GM19463 (cell line): ENCODE data around the gene NPW.

Experiments
- ATAC-seq: cut with Tn5 transposase; IDR thresholded peaks from one replicate; pipeline ENCODE4 v1.9.1; 2021; ENCODE audit warnings: mild to moderate bottlenecking, moderate library complexity; ENCODE audit not compliant: unreplicated experiment

NPW gene

DNA sequence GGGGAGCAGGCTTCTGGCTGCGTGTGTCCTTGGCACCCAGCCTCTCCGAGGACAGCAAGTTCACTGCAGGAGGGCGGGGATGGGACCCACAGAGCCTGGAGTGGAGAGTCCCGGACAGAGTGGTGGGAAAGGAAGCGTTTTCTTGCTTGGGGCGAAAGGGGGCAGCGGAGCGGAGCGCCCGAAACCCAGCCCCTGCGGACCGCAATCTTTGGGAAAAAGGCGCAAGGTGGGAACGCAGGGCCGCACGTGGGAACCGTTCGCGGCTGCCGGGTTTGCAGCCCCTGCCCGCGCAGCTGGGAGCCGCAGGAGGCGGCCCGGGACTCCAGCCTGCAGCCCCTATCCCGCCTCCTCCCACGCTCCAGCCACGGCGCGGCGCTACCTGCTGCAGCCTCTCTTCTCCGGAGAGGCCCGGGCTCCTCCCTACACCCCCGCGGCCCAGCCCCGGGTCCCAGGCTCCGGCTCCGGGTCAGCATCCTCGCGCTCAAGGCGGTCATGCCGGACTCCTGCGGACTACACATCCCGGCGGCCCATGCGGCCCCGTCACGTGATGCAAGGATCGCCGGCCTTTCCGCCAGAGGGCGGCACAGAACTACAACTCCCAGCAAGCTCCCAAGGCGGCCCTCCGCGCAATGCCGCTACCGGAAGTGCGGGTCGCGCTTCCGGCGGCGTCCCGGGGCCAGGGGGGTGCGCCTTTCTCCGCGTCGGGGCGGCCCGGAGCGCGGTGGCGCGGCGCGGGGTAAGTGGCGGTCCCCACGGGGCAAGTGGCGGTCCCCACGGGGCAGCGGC lies 27.9 kb downstream of the NPW start, which contains the start of the genes NTHL1 and TSC2:
Gene NTHL1 (minus strand): TSS at position 505 of the 786 bp plus-strand sequence. CDS start 11 bp downstream, at position 494.
Gene TSC2 (plus strand): TSS at position 656 of the 786 bp plus-strand sequence. CDS start 631 bp downstream, outside the sequence.
- ATAC-seq = peak; percentile 90

DNA sequence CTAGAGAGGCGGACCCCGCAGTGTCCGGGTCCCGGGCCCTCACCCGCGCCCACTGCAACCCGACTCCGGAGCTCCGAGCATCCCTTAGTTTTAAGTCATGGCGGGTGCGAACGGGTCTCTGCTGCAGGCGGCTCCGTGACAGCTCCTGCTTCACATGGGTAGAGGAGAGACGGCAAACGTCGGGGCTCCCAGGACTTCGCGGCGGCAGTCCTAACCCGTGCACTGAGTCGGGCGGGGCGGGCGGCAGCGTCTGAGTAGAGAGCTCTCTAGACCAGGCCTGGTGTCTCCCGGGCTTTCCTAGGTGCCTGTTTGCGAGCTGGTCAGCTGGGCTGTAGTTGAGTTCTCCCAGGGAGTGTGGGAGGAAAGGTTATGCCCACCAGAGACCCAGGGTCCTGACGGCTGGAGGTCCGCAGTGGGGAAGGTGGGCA lies 28.5 kb downstream of the NPW start:
- no peak for ATAC-seq

- no peak for ATAC-seq
Measured at GRCh38 chr16:2053211-2053610, 33.6 kb downstream of the NPW start.

GRCh38 chr16:2053897-2054296 lies 34.3 kb downstream of the NPW start:
- ATAC-seq = no peak

DNA sequence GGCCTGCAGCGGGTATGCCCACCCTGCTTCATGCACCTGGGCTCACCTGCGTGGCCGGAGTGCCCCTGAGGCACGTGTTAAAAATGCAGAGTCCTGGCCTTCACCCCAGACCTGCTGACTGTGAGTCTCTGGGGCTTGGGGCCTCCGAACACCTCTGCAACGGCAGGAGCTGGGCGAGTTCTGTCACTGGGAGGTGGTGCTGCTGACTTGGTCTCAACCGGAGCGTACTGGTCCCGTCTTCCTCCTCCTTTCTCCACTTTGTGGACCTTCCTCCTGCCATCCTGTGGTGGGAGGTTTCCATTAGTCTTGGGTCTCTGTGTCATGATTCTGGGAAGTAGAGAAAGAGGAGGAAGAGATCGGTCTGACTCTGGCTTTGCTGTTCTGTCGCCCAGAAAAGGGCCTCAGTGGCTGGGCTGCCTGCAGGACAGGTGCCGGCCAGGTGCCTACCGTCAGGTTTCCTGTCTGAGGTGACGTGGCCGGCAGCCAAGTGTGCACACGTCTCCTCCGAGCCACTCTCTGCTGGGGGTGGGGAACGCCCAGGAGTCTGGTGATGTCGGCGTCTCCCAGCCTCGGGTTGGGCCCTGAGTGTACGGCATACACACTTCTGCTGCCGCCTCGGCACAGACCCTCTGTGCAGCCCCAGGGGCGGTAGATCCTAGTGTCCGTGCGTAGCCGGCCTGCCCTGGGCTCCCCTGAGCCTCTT lies 35.1 kb downstream of the NPW start:
- ATAC-seq = no peak

DNA sequence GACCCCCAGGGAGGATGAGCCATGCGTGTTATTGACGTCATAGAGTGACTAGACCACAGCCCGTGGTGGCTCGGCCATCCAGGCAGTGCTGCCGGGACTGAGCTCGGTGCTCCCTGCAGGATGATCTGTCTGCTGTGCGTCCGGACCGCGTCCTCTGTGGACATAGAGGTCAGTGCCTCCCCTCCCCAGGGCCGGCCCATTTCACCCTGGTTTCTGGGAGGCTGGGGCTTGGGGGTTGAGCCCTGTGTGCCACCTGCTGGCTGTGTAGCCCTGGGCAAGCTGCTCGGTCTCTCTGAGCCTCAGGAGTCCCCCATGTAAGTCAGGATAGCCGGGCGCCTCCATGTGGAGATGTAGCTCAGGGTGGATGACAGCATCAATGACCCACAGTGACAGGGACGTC lies 36.5 kb downstream of the NPW start:
- no peak for ATAC-seq

DNA sequence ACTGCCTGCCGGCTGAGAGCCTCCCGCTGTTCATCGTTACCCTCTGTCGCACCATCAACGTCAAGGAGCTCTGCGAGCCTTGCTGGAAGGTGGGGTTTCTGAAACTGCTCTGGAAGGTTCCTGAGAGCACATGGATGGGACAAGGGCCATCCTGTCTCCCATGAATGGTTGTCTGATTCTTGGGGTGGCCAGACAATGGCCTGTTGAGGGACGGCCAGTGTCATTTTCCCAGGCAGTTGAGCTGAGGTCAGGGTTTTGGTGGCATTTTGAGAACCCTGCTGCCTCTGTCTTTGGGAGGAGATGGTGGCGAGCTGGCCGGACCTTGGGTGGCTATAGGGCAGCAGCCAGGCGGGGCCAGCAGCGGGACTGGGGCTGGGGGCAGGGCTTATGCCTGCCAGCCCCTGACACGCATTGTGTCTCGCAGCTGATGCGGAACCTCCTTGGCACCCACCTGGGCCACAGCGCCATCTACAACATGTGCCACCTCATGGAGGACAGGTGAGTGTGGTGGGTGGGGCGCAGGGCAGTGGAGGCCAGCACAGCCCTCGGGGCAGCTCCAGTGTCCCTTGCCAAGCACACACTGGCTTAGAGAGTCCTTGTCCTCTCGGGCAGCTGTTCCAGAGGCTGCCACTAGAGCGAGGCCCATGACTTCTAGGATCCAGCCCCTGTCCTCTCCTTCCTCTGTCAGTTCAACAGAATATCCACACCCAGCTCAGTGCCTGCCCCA lies 37.3 kb downstream of the NPW start:
- ATAC-seq = no peak

DNA sequence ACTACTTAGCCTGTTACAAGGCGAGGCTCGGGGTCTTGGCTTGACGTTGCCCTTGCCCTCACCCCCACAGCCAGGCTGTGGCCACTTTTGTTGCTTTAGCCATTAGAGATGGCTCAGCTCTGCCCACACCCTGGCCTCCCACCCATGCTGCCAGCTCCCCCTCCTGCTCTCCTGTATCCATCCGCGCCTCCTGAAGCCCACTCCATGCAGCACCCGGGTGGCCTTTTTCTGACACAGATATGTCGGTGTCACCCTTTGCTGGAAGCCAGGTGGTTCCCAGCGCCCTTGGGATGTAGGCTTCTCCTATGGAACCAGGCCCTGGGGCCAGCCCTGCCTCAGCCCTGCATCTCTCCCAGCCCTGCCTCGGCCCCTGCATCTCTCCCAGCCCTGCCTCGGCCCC lies 37.9 kb downstream of the NPW start:
- ATAC-seq = no peak

DNA sequence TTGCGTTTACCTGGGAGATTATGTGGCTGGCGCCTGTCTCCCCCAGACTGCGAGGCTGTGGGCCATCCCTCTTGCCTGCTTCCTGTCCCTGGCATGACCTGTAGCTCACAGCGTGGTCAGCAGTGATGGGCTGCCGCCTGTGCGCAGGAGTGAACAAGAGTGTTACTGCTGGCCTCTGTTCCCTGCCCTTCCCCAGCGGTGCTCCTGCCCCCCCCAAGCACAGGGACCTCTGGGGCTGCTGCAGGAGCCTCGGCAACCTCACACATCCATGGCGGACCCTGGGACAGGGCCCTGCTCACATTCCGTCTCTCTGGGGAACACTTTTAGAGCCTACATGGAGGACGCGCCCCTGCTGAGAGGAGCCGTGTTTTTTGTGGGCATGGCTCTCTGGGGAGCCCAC lies 38.8 kb downstream of the NPW start:
- no peak for ATAC-seq

- no peak for ATAC-seq
Measured at GRCh38 chr16:2058872-2059271, 39.3 kb downstream of the NPW start.

DNA sequence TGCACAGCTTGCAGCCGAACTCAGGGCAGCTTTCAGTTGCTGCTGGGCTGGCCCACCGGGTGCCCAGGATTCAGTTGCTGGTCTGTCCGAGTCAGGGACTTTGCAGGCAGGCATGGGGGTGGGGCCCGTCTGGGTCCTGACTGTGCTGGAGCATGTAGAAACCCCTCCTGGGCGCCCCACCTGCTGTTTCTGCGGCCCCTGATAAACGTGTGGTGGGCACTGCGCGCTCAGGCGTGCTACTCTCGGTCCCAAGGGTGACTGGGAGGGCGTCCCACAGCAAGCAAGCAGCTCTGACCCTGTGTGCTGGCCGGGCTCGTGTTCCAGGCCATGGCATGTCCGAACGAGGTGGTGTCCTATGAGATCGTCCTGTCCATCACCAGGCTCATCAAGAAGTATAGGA lies 40.8 kb downstream of the NPW start:
- no peak for ATAC-seq

DNA sequence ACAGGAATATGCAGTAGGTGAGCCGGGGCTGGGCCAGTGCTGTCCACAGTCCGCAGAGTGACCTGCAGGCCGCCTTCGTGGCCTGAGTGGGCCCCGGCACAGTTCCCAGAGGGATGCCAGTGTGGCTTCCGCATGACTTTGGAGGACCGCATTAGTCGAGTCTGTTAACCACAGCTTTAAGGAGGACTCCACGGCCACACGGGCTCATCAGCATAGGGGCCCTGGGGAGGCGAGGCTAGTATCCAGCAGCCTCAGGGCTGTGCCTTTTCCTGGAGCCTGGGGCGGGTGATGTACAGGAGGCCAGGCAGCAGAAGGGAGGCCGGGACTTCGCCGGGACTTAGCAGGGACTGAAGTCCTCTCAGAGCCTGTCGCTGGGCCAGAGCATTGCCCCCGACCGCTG lies 41.4 kb downstream of the NPW start:
- no peak for ATAC-seq

GRCh38 chr16:2061526-2061925 lies 41.9 kb downstream of the NPW start:
- no peak for ATAC-seq

- no peak for ATAC-seq
Measured at GRCh38 chr16:2062801-2063200, 43.2 kb downstream of the NPW start.

DNA sequence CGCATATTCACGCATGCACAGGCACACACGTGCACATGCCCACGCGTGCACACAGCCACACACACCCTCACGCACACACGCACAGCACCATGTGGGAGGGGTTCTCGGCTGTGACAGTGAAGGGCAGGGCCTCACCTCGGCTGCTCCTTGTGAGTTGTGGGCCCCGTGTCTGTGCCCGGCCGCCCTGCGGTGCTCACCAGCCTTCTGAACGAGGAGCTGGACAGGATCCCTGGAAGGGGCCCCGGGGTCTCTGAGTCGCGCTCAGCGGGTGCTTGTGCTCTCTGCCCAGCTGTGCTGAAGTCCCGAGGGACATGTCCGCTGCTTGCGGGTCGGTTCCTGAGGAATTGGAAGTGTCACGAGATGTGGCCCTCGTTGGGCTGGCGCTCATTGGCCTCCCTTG lies 44.3 kb downstream of the NPW start:
- ATAC-seq = no peak

DNA sequence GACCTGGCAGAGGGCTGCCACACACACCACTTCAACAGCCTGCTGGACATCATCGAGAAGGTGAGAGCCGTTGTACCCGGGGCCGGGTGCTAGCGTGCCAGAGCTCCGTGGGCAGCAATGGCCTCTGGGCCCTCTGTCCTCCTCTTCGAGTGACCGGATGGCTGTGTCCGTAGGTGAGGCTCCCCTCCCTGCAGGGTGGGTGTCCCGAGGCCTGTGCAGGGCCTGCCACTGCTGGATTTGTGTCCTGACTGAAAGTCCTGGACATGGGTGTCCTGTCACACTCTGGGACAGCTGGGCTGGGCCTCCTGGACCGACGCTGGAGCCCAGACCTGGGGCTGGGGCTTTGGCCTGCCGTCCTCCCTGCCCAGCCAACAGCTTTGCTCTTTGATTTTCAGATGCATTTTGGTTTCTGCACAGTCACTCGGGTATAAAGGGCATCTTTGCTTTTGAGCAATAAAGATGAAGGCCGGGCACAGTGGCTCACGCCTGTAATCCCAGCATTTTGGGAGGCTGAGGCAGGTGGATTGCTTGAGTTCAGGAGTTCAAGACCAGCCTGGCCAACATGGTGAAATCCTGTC lies 44.9 kb downstream of the NPW start:
- ATAC-seq = no peak

DNA sequence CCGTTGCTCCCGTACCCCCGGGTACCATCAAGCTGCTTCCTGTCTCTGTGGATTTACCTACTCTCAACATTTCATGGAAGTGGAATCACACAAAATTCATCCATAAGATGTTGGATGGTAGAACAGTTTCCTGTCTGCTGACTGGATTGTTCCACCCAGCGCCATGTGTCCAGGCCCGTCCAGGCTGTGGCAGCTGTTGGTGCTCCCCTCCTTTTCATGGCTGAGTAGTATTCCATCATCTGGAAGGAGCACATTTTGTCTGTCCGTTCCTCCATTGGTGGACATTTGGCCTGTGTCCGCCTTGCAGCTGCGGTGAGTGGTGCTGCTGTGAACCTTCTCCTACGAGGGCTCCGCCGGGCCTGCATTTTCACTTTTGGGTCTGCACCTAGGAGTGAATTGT lies 46.6 kb downstream of the NPW start:
- ATAC-seq = no peak
